HEK293 (cell line): ENCODE measurements around the gene AKNA.

Experiments used
- BCL11A ChIP-seq: fragments of 450-650 bp; formaldehyde crosslinking; IDR thresholded peaks from 2 replicates; pipeline ENCODE4 v1.5.1; 2016; ENCODE audit warnings: low read depth, missing biosample characterization, missing genetic modification characterization
- ZBTB7A ChIP-seq: fragments of 450-650 bp; formaldehyde crosslinking; IDR thresholded peaks from 2 replicates; pipeline ENCODE4 v1.5.1; 2016; ENCODE audit warnings: low read depth, missing biosample characterization, missing genetic modification characterization
- ZBTB8A ChIP-seq: fragments of 450-650 bp; formaldehyde crosslinking; IDR thresholded peaks from 2 replicates; pipeline ENCODE4 v1.5.1; 2016; ENCODE audit warnings: missing biosample characterization, missing genetic modification characterization
- ZEB2 ChIP-seq: fragments of 450-650 bp; formaldehyde crosslinking; IDR thresholded peaks from 2 replicates; pipeline ENCODE4 v1.5.1; 2016; ENCODE audit warnings: missing biosample characterization, missing genetic modification characterization
- ZNF248 ChIP-seq: fragments of 450-650 bp; formaldehyde crosslinking; IDR thresholded peaks from 2 replicates; pipeline ENCODE4 v1.5.1; 2017; ENCODE audit warnings: missing biosample characterization, missing genetic modification characterization
- ZNF341 ChIP-seq: fragments of 450-650 bp; formaldehyde crosslinking; IDR thresholded peaks from 2 replicates; pipeline ENCODE4; 2016; ENCODE audit warnings: low read depth, missing biosample characterization, missing genetic modification characterization
- ZNF354C ChIP-seq: fragments of 450-650 bp; formaldehyde crosslinking; IDR thresholded peaks from 2 replicates; pipeline ENCODE4 v1.5.1; 2016; ENCODE audit warnings: missing biosample characterization, missing genetic modification characterization, low read depth, borderline replicate concordance
- ZNF660 ChIP-seq: fragments of 450-650 bp; IDR thresholded peaks from 2 replicates; pipeline ENCODE4 v1.5.1; 2018; ENCODE audit warnings: missing biosample characterization, mild to moderate bottlenecking, missing genetic modification characterization
- ZNF707 ChIP-seq: fragments of 450-650 bp; formaldehyde crosslinking; IDR thresholded peaks from 2 replicates; pipeline ENCODE4 v1.5.1; 2016; ENCODE audit warnings: missing biosample characterization, missing genetic modification characterization
- TF ChIP-seq, protein P1 (sequence below): fragments of 450-650 bp; formaldehyde crosslinking; IDR thresholded peaks from 2 replicates; pipeline ENCODE4 v1.5.1; 2016; ENCODE audit warnings: missing biosample characterization, missing genetic modification characterization
- TF ChIP-seq, protein P2 (sequence below): fragments of 450-650 bp; formaldehyde crosslinking; IDR thresholded peaks from 2 replicates; pipeline ENCODE4 v1.5.1; 2016; ENCODE audit warnings: missing biosample characterization, missing genetic modification characterization
- TF ChIP-seq, protein P3 (sequence below): fragments of 450-650 bp; formaldehyde crosslinking; optimal IDR thresholded peaks from 2 replicates; pipeline ENCODE3; 2016; ENCODE audit warnings: missing biosample characterization, mild to moderate bottlenecking, missing genetic modification characterization
- TF ChIP-seq, protein P4 (sequence below): fragments of 450-650 bp; formaldehyde crosslinking; IDR thresholded peaks from 2 replicates; pipeline ENCODE4 v1.5.1; 2016; ENCODE audit warnings: missing biosample characterization, missing genetic modification characterization
- TF ChIP-seq, protein P5 (sequence below): fragments of 450-650 bp; formaldehyde crosslinking; conservative IDR thresholded peaks from 2 replicates; pipeline ENCODE4 v1.5.1; 2016; ENCODE audit warnings: low read depth, missing biosample characterization, missing genetic modification characterization

DNA sequence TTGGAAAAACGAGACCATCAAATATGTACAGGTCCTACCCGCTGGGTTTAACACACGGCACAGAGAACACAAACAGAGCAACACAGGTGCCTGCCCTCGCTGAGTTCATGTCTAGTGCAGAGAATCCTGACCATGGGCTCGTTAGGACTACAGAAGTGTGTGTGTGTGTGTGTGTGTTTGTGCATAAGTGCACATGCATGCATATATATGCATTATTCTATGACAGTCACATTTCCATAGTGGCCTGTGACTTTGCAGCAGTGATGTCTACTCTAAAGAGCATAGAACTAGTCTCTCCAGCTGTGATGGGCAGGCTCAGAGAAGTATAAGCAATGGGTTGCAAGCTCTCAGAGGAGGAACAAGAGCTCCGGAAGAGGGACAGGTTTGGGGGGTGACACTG lies 30.4 kb downstream of the AKNA start:
- TF ChIP-seq, protein P1, sequence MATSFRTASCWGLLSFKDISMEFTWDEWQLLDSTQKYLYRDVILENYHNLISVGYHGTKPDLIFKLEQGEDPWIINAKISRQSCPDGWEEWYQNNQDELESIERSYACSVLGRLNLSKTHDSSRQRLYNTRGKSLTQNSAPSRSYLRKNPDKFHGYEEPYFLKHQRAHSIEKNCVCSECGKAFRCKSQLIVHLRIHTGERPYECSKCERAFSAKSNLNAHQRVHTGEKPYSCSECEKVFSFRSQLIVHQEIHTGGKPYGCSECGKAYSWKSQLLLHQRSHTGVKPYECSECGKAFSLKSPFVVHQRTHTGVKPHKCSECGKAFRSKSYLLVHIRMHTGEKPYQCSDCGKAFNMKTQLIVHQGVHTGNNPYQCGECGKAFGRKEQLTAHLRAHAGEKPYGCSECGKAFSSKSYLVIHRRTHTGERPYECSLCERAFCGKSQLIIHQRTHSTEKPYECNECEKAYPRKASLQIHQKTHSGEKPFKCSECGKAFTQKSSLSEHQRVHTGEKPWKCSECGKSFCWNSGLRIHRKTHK (tag by site-specific recombination), result no peak
- TF ChIP-seq, protein P2, sequence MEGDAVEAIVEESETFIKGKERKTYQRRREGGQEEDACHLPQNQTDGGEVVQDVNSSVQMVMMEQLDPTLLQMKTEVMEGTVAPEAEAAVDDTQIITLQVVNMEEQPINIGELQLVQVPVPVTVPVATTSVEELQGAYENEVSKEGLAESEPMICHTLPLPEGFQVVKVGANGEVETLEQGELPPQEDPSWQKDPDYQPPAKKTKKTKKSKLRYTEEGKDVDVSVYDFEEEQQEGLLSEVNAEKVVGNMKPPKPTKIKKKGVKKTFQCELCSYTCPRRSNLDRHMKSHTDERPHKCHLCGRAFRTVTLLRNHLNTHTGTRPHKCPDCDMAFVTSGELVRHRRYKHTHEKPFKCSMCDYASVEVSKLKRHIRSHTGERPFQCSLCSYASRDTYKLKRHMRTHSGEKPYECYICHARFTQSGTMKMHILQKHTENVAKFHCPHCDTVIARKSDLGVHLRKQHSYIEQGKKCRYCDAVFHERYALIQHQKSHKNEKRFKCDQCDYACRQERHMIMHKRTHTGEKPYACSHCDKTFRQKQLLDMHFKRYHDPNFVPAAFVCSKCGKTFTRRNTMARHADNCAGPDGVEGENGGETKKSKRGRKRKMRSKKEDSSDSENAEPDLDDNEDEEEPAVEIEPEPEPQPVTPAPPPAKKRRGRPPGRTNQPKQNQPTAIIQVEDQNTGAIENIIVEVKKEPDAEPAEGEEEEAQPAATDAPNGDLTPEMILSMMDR (tag by site-specific recombination), result no peak
- no peak for TF ChIP-seq ZNF707 (tag by site-specific recombination)
- TF ChIP-seq, protein P3, sequence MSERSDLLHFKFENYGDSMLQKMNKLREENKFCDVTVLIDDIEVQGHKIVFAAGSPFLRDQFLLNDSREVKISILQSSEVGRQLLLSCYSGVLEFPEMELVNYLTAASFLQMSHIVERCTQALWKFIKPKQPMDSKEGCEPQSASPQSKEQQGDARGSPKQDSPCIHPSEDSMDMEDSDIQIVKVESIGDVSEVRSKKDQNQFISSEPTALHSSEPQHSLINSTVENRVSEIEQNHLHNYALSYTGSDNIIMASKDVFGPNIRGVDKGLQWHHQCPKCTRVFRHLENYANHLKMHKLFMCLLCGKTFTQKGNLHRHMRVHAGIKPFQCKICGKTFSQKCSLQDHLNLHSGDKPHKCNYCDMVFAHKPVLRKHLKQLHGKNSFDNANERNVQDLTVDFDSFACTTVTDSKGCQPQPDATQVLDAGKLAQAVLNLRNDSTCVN, result no peak
- TF ChIP-seq ZEB2 (tag by site-specific recombination), result no peak
- no peak for TF ChIP-seq ZBTB8A (tag by site-specific recombination)
- TF ChIP-seq ZNF660 (tag by site-specific recombination), result no peak
- TF ChIP-seq ZBTB7A (tag by site-specific recombination), result no peak
- no peak for TF ChIP-seq ZNF354C (tag by site-specific recombination)
- no peak for TF ChIP-seq BCL11A (tag by site-specific recombination)
- TF ChIP-seq ZNF341, result no peak
- TF ChIP-seq ZNF248, result no peak
- TF ChIP-seq, protein P4, sequence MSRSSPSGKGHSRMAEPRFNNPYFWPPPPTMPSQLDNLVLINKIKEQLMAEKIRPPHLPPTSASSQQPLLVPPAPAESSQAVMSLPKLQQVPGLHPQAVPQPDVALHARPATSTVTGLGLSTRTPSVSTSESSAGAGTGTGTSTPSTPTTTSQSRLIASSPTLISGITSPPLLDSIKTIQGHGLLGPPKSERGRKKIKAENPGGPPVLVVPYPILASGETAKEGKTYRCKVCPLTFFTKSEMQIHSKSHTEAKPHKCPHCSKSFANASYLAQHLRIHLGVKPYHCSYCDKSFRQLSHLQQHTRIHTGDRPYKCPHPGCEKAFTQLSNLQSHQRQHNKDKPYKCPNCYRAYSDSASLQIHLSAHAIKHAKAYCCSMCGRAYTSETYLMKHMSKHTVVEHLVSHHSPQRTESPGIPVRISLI (tag by site-specific recombination), result no peak
- TF ChIP-seq, protein P5, sequence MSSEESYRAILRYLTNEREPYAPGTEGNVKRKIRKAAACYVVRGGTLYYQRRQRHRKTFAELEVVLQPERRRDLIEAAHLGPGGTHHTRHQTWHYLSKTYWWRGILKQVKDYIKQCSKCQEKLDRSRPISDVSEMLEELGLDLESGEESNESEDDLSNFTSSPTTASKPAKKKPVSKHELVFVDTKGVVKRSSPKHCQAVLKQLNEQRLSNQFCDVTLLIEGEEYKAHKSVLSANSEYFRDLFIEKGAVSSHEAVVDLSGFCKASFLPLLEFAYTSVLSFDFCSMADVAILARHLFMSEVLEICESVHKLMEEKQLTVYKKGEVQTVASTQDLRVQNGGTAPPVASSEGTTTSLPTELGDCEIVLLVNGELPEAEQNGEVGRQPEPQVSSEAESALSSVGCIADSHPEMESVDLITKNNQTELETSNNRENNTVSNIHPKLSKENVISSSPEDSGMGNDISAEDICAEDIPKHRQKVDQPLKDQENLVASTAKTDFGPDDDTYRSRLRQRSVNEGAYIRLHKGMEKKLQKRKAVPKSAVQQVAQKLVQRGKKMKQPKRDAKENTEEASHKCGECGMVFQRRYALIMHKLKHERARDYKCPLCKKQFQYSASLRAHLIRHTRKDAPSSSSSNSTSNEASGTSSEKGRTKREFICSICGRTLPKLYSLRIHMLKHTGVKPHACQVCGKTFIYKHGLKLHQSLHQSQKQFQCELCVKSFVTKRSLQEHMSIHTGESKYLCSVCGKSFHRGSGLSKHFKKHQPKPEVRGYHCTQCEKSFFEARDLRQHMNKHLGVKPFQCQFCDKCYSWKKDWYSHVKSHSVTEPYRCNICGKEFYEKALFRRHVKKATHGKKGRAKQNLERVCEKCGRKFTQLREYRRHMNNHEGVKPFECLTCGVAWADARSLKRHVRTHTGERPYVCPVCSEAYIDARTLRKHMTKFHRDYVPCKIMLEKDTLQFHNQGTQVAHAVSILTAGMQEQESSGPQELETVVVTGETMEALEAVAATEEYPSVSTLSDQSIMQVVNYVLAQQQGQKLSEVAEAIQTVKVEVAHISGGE (tag by site-specific recombination), result no peak
